ENCODE measurements around the gene WDR5.

GRCh38 chr9:134189145-134189469 is 53.2 kb downstream of the WDR5 start:
- TF ChIP-seq POLR2A (IDR thresholded peaks at IDR 0.05; ENCODE audit: low read length) (no peak), ESRRA (IDR thresholded peaks at IDR 0.05; ENCODE audit: borderline replicate concordance, low read length) (no peak), BHLHE40 (IDR thresholded peaks at IDR 0.05; ENCODE audit: low read depth, low read length) (no peak), CTCF (IDR thresholded peaks at IDR 0.05) (no peak), RNF2 (IDR thresholded peaks at IDR 0.05; ENCODE audit: borderline replicate concordance, low read depth) (no peak), ATOH8 (CRISPR knock-in tag; IDR thresholded peaks at IDR 0.05; ENCODE audit: low read depth) (no peak), RAD21 (conservative IDR thresholded peaks at IDR 0.05 in 1 of 2, IDR thresholded peaks at IDR 0.05 in 1 of 2) (no peak), CEBPB (IDR thresholded peaks at IDR 0.05) (no peak), JUN (IDR thresholded peaks at IDR 0.05) (no peak), FOXS1 (CRISPR knock-in tag; IDR thresholded peaks at IDR 0.05) (no peak)

Measured in A549 (cell line).